Lung (tissue), 12 donors: Measurements from ENCODE around the gene CDK12. TPM values are rescaled to one million over a fixed set of nuclear protein-coding genes. Genes with fewer than 3 reads are reported as not detected.

Experiments
- ATAC-seq: fragments of 200-7000 bp; cut with Tn5 transposase; one replicate; pipeline ENCODE4 v1.9.1; 2020; ENCODE audit warnings: moderate number of reproducible peaks; ENCODE audit not compliant: insufficient read depth, low FRiP score
- DNase-seq, 3 donors: peaks; one replicate each; pipeline ENCODE4 v3.0.0-alpha.2; 2013 to 2017
- H3K27ac ChIP-seq, 2 donors: one replicate each; pipeline ENCODE4 v1.5.1; 2013; ENCODE audit warnings: mild to moderate bottlenecking in 2 of 2, moderate library complexity in 2 of 2, control low read depth in 1 of 2, inconsistent platforms in 1 of 2, low read depth in 1 of 2, low read length in 1 of 2
- H3K27me3 ChIP-seq, 3 donors: one replicate each; pipeline ENCODE4 v1.5.1; 2013; ENCODE audit warnings: low read length in 2 of 3; ENCODE audit not compliant: control insufficient read depth in 3 of 3, insufficient read depth in 3 of 3
- H3K36me3 ChIP-seq, 4 donors: one replicate each; pipeline ENCODE4 v1.5.1; 2013; ENCODE audit warnings: low read length in 4 of 4, mild to moderate bottlenecking in 1 of 4, moderate library complexity in 1 of 4; ENCODE audit not compliant: control insufficient read depth in 4 of 4, insufficient read depth in 4 of 4
- H3K4me1 ChIP-seq, 5 donors: one replicate each; pipeline ENCODE4 v1.5.1; 2013; ENCODE audit warnings: low read length in 5 of 5, mild to moderate bottlenecking in 2 of 5, moderate library complexity in 1 of 5; ENCODE audit not compliant: control insufficient read depth in 5 of 5, insufficient read depth in 5 of 5
- H3K4me3 ChIP-seq: one replicate; pipeline ENCODE4 v1.5.1; 2013; ENCODE audit warnings: mild to moderate bottlenecking, control low read depth, moderate library complexity
- H3K9ac ChIP-seq, 2 donors: one replicate each; pipeline ENCODE4 v1.5.1; 2013; ENCODE audit warnings: low read length in 2 of 2, control low read depth in 1 of 2; ENCODE audit not compliant: insufficient read depth in 1 of 2
- H3K9me3 ChIP-seq, 4 donors: one replicate each; pipeline ENCODE4 v1.5.1; 2013; ENCODE audit warnings: low read length in 3 of 4, mild to moderate bottlenecking in 1 of 4, moderate library complexity in 1 of 4; ENCODE audit not compliant: control insufficient read depth in 4 of 4, insufficient read depth in 3 of 4
- CTCF ChIP-seq: IDR thresholded peaks from 2 replicates; pipeline ENCODE4 v1.5.1; 2012; ENCODE audit warnings: mild to moderate bottlenecking; ENCODE audit errors: control extremely low read depth, extremely low read depth
- WGBS, 2 donors: extraction: QIAGEN DNeasy Blood & Tissue Kit; methylation state at CpG; one replicate each; pipeline ENCODE4 v1.1.7; 2013; 5-methylcytosine and 5-hydroxymethylcytosine counted together
- polyA plus RNA-seq, 2 donors: library from polyadenylated mRNA; stranded (reverse); fragments of 200-250 nt; gene quantifications; one replicate each; pipeline ENCODE4 v1.2.1, GENCODE V29; 2013
- total RNA-seq, 2 donors: library from RNA; depleted of rRNA in 1 of 2; stranded (reverse); fragments of >200 nt in 1 of 2; gene quantifications; one replicate each; pipeline ENCODE4 v1.2.1, GENCODE V29; 2014 to 2021
- donor health status: control.
- donor health status: control.
- donor health status: Bipolar disorder and iron deficiency.
- donor health status: healthy.
- donor health status: DM: yes; HTN: yes; CAD: no.

CDK12 gene
- total and polyA plus RNA-seq, 4 donors: 12.3 to 56.2 (median 35.5) TPM

GRCh38 chr17:39443326-39443725 is 18.0 kb upstream of the CDK12 start:
- ATAC-seq (no peak), DNase-seq (no peak)
- Histone ChIP-seq H3K27me3 (no peaks in the 10 kb centered on the region), H3K9ac (no peak overlapping the region), H3K27ac (no peak overlapping the region), H3K36me3 (peaks cover 10 to 33% (median 27%) of the 10 kb centered on the region in 4 donors), H3K4me3 (no peak overlapping the region), H3K4me1 (no peaks in the 10 kb centered on the region), H3K9me3 (no peaks in the 10 kb centered on the region)
- TF ChIP-seq CTCF: no peak

GRCh38 chr17:39447561-39447960 is 13.7 kb upstream of the CDK12 start:
- H3K36me3 ChIP-seq: peaks cover 9 to 20% (median 13%) of the 10 kb centered on the region in 4 donors
- no peak overlapping the region for H3K4me3 ChIP-seq
- WGBS, 2 donors: 92 to 94% methylated on average over 5 of the region's 5 CpGs
- no peak overlapping the region for H3K27ac ChIP-seq
- no peak overlapping the region for H3K9ac ChIP-seq
- ATAC-seq (no peak), DNase-seq (no peak)
- H3K4me1 ChIP-seq: peaks cover 0 to 12% (median 6%) of the 10 kb centered on the region in 5 donors
- no peak for TF ChIP-seq CTCF
- no peaks in the 10 kb centered on the region for H3K27me3 ChIP-seq
- H3K9me3 ChIP-seq: no peaks in the 10 kb centered on the region

- Histone ChIP-seq H3K4me3 (no peak overlapping the region), H3K27me3 (no peaks in the 10 kb centered on the region), H3K9ac (peak overlapping the region; percentile 88 to 100), H3K4me1 (peaks cover 0 to 12% (median 6%) of the 10 kb centered on the region in 5 donors), H3K9me3 (no peaks in the 10 kb centered on the region), H3K36me3 (peaks cover 6 to 14% (median 10%) of the 10 kb centered on the region in 4 donors), H3K27ac (no peak overlapping the region)
- no peak for ATAC-seq
- TF ChIP-seq CTCF: no peak
- no peak for DNase-seq
- 89 to 93% methylated on average over 13 of the region's 13 CpGs for WGBS, 2 donors
Observed at GRCh38 chr17:39450051-39450450, 11.2 kb upstream of the CDK12 start.

- DNase-seq: peak; percentile 97 to 99 (median 99)
- peak; percentile 95 for ATAC-seq
- Histone ChIP-seq H3K4me1 (peaks cover 0 to 12% (median 6%) of the 10 kb centered on the region in 5 donors), H3K9ac (peak within 1 kb of the TSS; percentile 88 to 100), H3K9me3 (no peaks in the 10 kb centered on the region), H3K4me3 (peak within 1 kb of the TSS; percentile 85), H3K36me3 (peaks cover 3 to 9% (median 6%) of the 10 kb centered on the region in 4 donors), H3K27ac (peak within 1 kb of the TSS; percentile 87 to 93), H3K27me3 (no peaks in the 10 kb centered on the region)
- 0 to 1% methylated on average over 37 of the region's 37 CpGs for WGBS, 2 donors
- no peak for TF ChIP-seq CTCF
Observed at GRCh38 chr17:39450847-39451581, 10.3 kb upstream of the CDK12 start, which contains the start of gene MED1. Gene MED1 (minus strand): TSS chr17:39451263. CDS start chr17:39451062, 201 bp downstream.
